Colonic mucosa (tissue), 4 donors: ENCODE measurements around the gene ZNF705A. TPM values are rescaled to one million over a fixed set of nuclear protein-coding genes. Genes with fewer than 3 reads are reported as not detected.
"Not testable (repeated sequence)": the region's sequence is repeated elsewhere in the genome, so short reads cannot be mapped to it uniquely, and the experiment has no call there.

Experiments
- DNase-seq: peaks from one replicate; pipeline ENCODE4 v3.0.0-alpha.2; 2020
- H3K27ac ChIP-seq: fragments of 200-600 bp; one replicate; pipeline ENCODE4 v1.8.0; 2021
- H3K27me3 ChIP-seq: fragments of 200-600 bp; one replicate; pipeline ENCODE4 v1.8.0; 2021
- H3K36me3 ChIP-seq: fragments of 200-600 bp; one replicate; pipeline ENCODE4 v1.8.0; 2021
- H3K4me1 ChIP-seq: fragments of 200-600 bp; one replicate; pipeline ENCODE4 v1.8.0; 2021; ENCODE audit warnings: mild to moderate bottlenecking
- H3K4me3 ChIP-seq: fragments of 200-600 bp; one replicate; pipeline ENCODE4 v1.8.0; 2021
- H3K9ac ChIP-seq, 2 donors: one replicate each; pipeline ENCODE4 v1.7.0; 2013; ENCODE audit warnings: control low read depth in 2 of 2, low read depth in 2 of 2, low read length in 2 of 2
- H3K9me3 ChIP-seq: fragments of 200-600 bp; one replicate; pipeline ENCODE4 v1.8.0; 2021
- intact Hi-C: fragments of 100-400 bp; cut with DNase I; formaldehyde crosslinking; loops from one replicate; pipeline ENCODE4 v1.14.1; 2022
- total RNA-seq, 2 donors: library from RNA; stranded (reverse); fragmentation: NEBNext Ultra II Directional in 1 of 2; extraction: Animal tissue kit (Norgen Biotek cat#: 25700) in 1 of 2; gene quantifications; one replicate each; pipeline ENCODE4 v1.2.1, GENCODE V29; 2021
- donor health status: healthy.
- donor health status: DM: no; HTN: no; CAD: no.
- donor health status: DM: no; HTN: no; CAD: no.

Gene ZNF705A
- total RNA-seq, 2 donors from 2014 or later: not detected

- H3K4me3 ChIP-seq, intact Hi-C loops, H3K9me3 ChIP-seq, DNase-seq, H3K27ac ChIP-seq, H3K4me1 ChIP-seq, H3K9ac ChIP-seq, H3K36me3 ChIP-seq, H3K27me3 ChIP-seq: not testable (repeated sequence)
These were observed 72.7 kb downstream of the ZNF705A start for GRCh38 chr12:8229486-8229885.

Other genes with a start within 250 kb of the ZNF705A start
- gene SLC2A3, start 220.8 kb upstream of the ZNF705A start, total RNA-seq: 10 to 100 TPM; 21.6 to 29.0 TPM
- gene FOXJ2, start 124.3 kb upstream of the ZNF705A start, total RNA-seq: 10 to 100 TPM; 10.7 to 14.9 TPM
- gene C3AR1, start 90.7 kb upstream of the ZNF705A start, total RNA-seq: 1 to 10 TPM; 1.8 to 7.9 TPM
- gene NECAP1, start 74.7 kb upstream of the ZNF705A start, total RNA-seq: 10 to 100 TPM; 43.7 to 46.1 TPM
- 1 to 10 TPM; 1.8 TPM for gene CLEC4A, start 33.4 kb upstream of the ZNF705A start, total RNA-seq
- under 1 TPM in 1 of 2 donors, not detected in 1; 0.42 TPM for gene FAM90A1, start 70.6 kb downstream of the ZNF705A start, total RNA-seq